K562 (cell line): ENCODE results near the gene CLDN1. TPM values are rescaled to one million over a fixed set of nuclear protein-coding genes. Genes with fewer than 3 reads are reported as not detected.

Source experiments
- ATAC-seq: fragments of 200-7000 bp; cut with Tn5 transposase; 3 replicates; pipeline ENCODE4 v1.9.1; 2020; ENCODE audit warnings: moderate library complexity
- BruUV-seq: library from RNA; stranded (reverse); fragments of 400-500 nt; replicated peaks from 2 replicates; lab custom pipeline; 2021; lab: Mats Ljungman, UMichigan
- CTCF ChIA-PET: fragments of 300-600 bp; formaldehyde crosslinking; extraction: SDS; loops from one replicate; lab custom pipeline; 2021; ENCODE audit warnings: low intra/inter-chr PET ratio; lab: Yijun Ruan, JAX
- POLR2A ChIA-PET: fragments of 300-600, 350-650 bp; sonication (Branson Sonifier 250); formaldehyde crosslinking; extraction: SDS; loops from one replicate; lab custom pipeline; 2021; ENCODE audit warnings: antibody characterized with exemption, inconsistent platforms; lab: Yijun Ruan, JAX
- DNase-seq, 4 experiments: peaks; one replicate each; pipeline versions ENCODE4 v3.0.0 to v3.0.0-alpha.2; 2011 to 2018; ENCODE audit warnings: low spot score in 3 of 4, mixed read lengths in 3 of 4; ENCODE audit errors: extremely low read depth in 1 of 4
- FAIRE-seq: peaks from 2 replicates; lab custom pipeline; 2011; peaks lifted over from hg19 to GRCh38; lab: Jason Lieb, UNC
- H2AFZ ChIP-seq: 2 replicates; pipeline ENCODE4 v1.6.0; 2011; ENCODE audit warnings: low read depth, low read length, control low read depth, inconsistent platforms
- H3K27ac ChIP-seq: fragments of 200-600 bp; 3 replicates; pipeline ENCODE4 v1.8.0; 2011; ENCODE audit warnings: low read depth, mild to moderate bottlenecking, control low read depth, inconsistent platforms, low read length, moderate library complexity, mixed read lengths; ENCODE audit errors: extremely low read depth
- H3K27me3 ChIP-seq, 2 experiments: fragments of 300-600 bp in 1 of 2; 2 replicates in 1 of 2; 3 replicates in 1 of 2; pipeline versions ENCODE4 v1.6.0 to v1.8.0; 2011; ENCODE audit warnings: inconsistent platforms in 2 of 2, low read length in 2 of 2, mild to moderate bottlenecking in 1 of 2, mixed read lengths in 1 of 2, moderate library complexity in 1 of 2; ENCODE audit not compliant: control insufficient read depth in 2 of 2, insufficient read depth in 2 of 2
- H3K36me3 ChIP-seq: fragments of 300-600 bp; 3 replicates; pipeline ENCODE4 v1.8.0; 2011; ENCODE audit warnings: mild to moderate bottlenecking, low read length, inconsistent platforms; ENCODE audit not compliant: control insufficient read depth, insufficient read depth
- H3K4me1 ChIP-seq, 2 experiments: fragments of 200-600 bp in 1 of 2; replicated peaks in 1 of 2; 2 replicates in 1 of 2; 3 replicates in 1 of 2; pipeline versions ENCODE4 v1.5.1 to v1.8.0; 2011; ENCODE audit warnings: inconsistent platforms in 2 of 2, low read length in 2 of 2, mild to moderate bottlenecking in 1 of 2, mixed read lengths in 1 of 2, moderate library complexity in 1 of 2; ENCODE audit not compliant: control insufficient read depth in 2 of 2, insufficient read depth in 2 of 2
- H3K4me2 ChIP-seq: 2 replicates; pipeline ENCODE4 v1.6.1; 2011; ENCODE audit warnings: low read length, control low read depth, inconsistent platforms, mixed read lengths; ENCODE audit not compliant: insufficient read depth
- H3K4me3 ChIP-seq: fragments of 200-600 bp; sonication (generic), shearing (Covaris generic); 2 replicates; pipeline ENCODE4 v1.5.1; 2016; ENCODE audit warnings: control low read depth, inconsistent platforms
- H3K79me2 ChIP-seq: fragments of 200-600 bp; 3 replicates; pipeline ENCODE4 v1.8.0; 2011; ENCODE audit warnings: low read length, inconsistent platforms; ENCODE audit not compliant: control insufficient read depth, insufficient read depth
- H3K9ac ChIP-seq, 2 experiments: 2 replicates each; pipeline versions ENCODE4 v1.6.0 to v1.6.1; 2011; ENCODE audit warnings: low read depth in 2 of 2, low read length in 2 of 2, control low read depth in 1 of 2, inconsistent platforms in 1 of 2, mild to moderate bottlenecking in 1 of 2, mixed read lengths in 1 of 2; ENCODE audit not compliant: insufficient read depth in 1 of 2
- H3K9me1 ChIP-seq: one replicate; pipeline ENCODE4 v1.6.0; 2011; ENCODE audit warnings: inconsistent platforms, mild to moderate bottlenecking, low read length, moderate library complexity; ENCODE audit not compliant: control insufficient read depth, insufficient read depth
- H3K9me3 ChIP-seq: replicated peaks from 2 replicates; pipeline ENCODE4 v1.5.1; 2011; ENCODE audit warnings: low read depth, low read length, inconsistent platforms; ENCODE audit not compliant: control insufficient read depth, insufficient read depth
- H4K20me1 ChIP-seq: replicated peaks from 2 replicates; pipeline ENCODE4 v1.6.1; 2011; ENCODE audit warnings: low read length, inconsistent platforms, mixed read lengths; ENCODE audit not compliant: control insufficient read depth, insufficient read depth
- ELF2 ChIP-seq: fragments of 250-450 bp; sonication (Bioruptor Pico); IDR thresholded peaks from 2 replicates; pipeline ENCODE4 v1.5.0; 2021; ENCODE audit warnings: mild to moderate bottlenecking
- NCOA2 ChIP-seq, 2 experiments: fragments of 450-650 bp; IDR thresholded peaks; 2 replicates each; pipeline ENCODE4 v1.6.1; 2018; ENCODE audit warnings: mild to moderate bottlenecking in 2 of 2, moderate library complexity in 1 of 2; ENCODE audit not compliant: partially characterized antibody in 2 of 2
- PRMT5 ChIP-seq: sonication (generic); formaldehyde crosslinking; IDR thresholded peaks from 2 replicates; pipeline ENCODE4 v1.5.0; 2020; ENCODE audit warnings: missing genetic modification reagents
- SRF ChIP-seq, 2 experiments: fragments of 250-450, 450-650 bp in 1 of 2; sonication (Bioruptor Pico) in 1 of 2; sonication (generic) in 1 of 2; formaldehyde crosslinking; IDR thresholded peaks; 2 replicates each; pipeline versions ENCODE4 v1.5.0 to v1.5.1; 2020 to 2022; ENCODE audit warnings: mild to moderate bottlenecking in 1 of 2, missing genetic modification reagents in 1 of 2
- SUPT5H ChIP-seq: fragments of 450-650 bp; IDR thresholded peaks from 2 replicates; pipeline ENCODE4 v1.6.1; 2016
- ZBTB11 ChIP-seq, 3 experiments: fragments of 200-800 bp in 1 of 3; fragments of 250-450 bp in 1 of 3; fragments of 450-650 bp in 1 of 3; sonication (Bioruptor Pico) in 1 of 3; sonication (Bioruptor generic) in 1 of 3; formaldehyde crosslinking in 1 of 3; IDR thresholded peaks; 2 replicates each; pipeline versions ENCODE4 v1.6.1 to v1.8.0; 2016 to 2022; ENCODE audit warnings: mild to moderate bottlenecking in 2 of 3, missing genetic modification characterization in 2 of 3, missing compliant biosample characterization in 1 of 3, moderate library complexity in 1 of 3
- WGBS: fragments of 100-300 bp; shearing (Covaris generic); methylation state at CpG from one replicate; pipeline ENCODE4 v1.1.6; 2016; ENCODE audit warnings: low coverage, mixed read lengths; ENCODE audit not compliant: insufficient coverage; ENCODE audit errors: missing lambda C conversion rate; 5-methylcytosine and 5-hydroxymethylcytosine counted together
- in situ Hi-C: fragments of 300-500 bp; cut with MboI; formaldehyde crosslinking; loops from 4 replicates; pipeline ENCODE4 v1.15.0; 2018; ENCODE audit warnings: inconsistent platforms, mixed read lengths
- intact Hi-C: fragments of 100-400 bp; cut with micrococcal nuclease; formaldehyde crosslinking; loops from 2 replicates; pipeline ENCODE4 v1.14.2; 2022
- polyA plus RNA-seq, 8 experiments: library from polyadenylated mRNA; depleted of rRNA in 4 of 8; stranded (reverse) in 5 of 8; unstranded in 3 of 8; fragments of >200 nt; fragmentation: Nextera tagmentation in 2 of 8; fragmentation: Illumina TruSeq in 1 of 8; extraction: Ambion mirVana in 2 of 8; extraction: Trizol in 1 of 8; gene quantifications; 2 replicates each; pipeline versions ENCODE4 v1.2.1 to v1.2.3, GENCODE V29; 2011 to 2014; ENCODE audit warnings: inconsistent platforms in 1 of 8, missing spikeins in 1 of 8
- total RNA-seq, 7 experiments: library from RNA; depleted of rRNA in 6 of 7; stranded (reverse); fragments of >200 nt in 6 of 7; fragmentation: Illumina TruSeq in 2 of 7; extraction: Trizol in 2 of 7; gene quantifications; 2 replicates each; pipeline versions ENCODE4 v1.2.1 to v1.2.3, GENCODE V29; 2011 to 2021; ENCODE audit warnings: low replicate concordance in 1 of 7
- TF ChIP-seq, protein P1 (sequence below), 2 experiments: fragments of 250-450 bp in 1 of 2; fragments of 450-650 bp in 1 of 2; sonication (Bioruptor Pico) in 1 of 2; IDR thresholded peaks; 2 replicates each; pipeline versions ENCODE4 v1.6.1 to v1.8.0; 2016 to 2021; ENCODE audit warnings: mild to moderate bottlenecking in 2 of 2, moderate library complexity in 2 of 2, missing compliant biosample characterization in 1 of 2, missing genetic modification characterization in 1 of 2
- TF ChIP-seq, protein P2 (sequence below): sonication (generic); formaldehyde crosslinking; IDR thresholded peaks from 2 replicates; pipeline ENCODE4 v1.8.0; 2022; ENCODE audit warnings: missing genetic modification reagents, mild to moderate bottlenecking, borderline replicate concordance

CLDN1 gene
- total and polyA plus RNA-seq, 9 of the 15 experiments (the other 6 are each of a cell fraction or from before 2014, with no cell fraction given): 0.16 TPM; not detected in 8

- TF ChIP-seq ZBTB11 (CRISPR knock-in tag; IDR thresholded peaks at IDR 0.05) (no peak), PRMT5 (CRISPR knock-in tag) (no peak)
These were observed 20.7 kb downstream of the CLDN1 start (continued) for GRCh38 chr3:190301591-190301990.

GRCh38 chr3:190299969-190300368 lies 22.3 kb downstream of the CLDN1 start:
- no peak overlapping the region for H2AFZ ChIP-seq
- H3K9ac ChIP-seq: no peak overlapping the region
- no peaks in the 10 kb centered on the region for H3K27me3 ChIP-seq
- H3K79me2 ChIP-seq: no peaks in the 10 kb centered on the region
- CTCF ChIA-PET: no interaction called here
- in situ Hi-C loops (no loop called here), intact Hi-C loops (no loop called here)
- H3K27ac ChIP-seq: no peak overlapping the region
- no peak for ATAC-seq
- DNase-seq: no peak
- FAIRE-seq: no peak
- H3K36me3 ChIP-seq: no peaks in the 10 kb centered on the region
- no peaks in the 10 kb centered on the region for H3K4me1 ChIP-seq
- 0% methylated on average over 4 of the region's 4 CpGs for WGBS
- no TSS peak for BruUV-seq
- no peak overlapping the region for H3K4me3 ChIP-seq
- H3K4me2 ChIP-seq: no peak overlapping the region
- TF ChIP-seq, protein P1, sequence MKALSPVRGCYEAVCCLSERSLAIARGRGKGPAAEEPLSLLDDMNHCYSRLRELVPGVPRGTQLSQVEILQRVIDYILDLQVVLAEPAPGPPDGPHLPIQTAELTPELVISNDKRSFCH (CRISPR knock-in tag; IDR thresholded peaks at IDR 0.05): no peak
- TF ChIP-seq, protein P1 (tag; IDR thresholded peaks at IDR 0.05): no peak
- no peak for TF ChIP-seq SRF (CRISPR knock-in tag; IDR thresholded peaks at IDR 0.05)
- TF ChIP-seq SUPT5H: no peak
- no peak for TF ChIP-seq ELF2 (CRISPR knock-in tag)
- TF ChIP-seq, protein P2, sequence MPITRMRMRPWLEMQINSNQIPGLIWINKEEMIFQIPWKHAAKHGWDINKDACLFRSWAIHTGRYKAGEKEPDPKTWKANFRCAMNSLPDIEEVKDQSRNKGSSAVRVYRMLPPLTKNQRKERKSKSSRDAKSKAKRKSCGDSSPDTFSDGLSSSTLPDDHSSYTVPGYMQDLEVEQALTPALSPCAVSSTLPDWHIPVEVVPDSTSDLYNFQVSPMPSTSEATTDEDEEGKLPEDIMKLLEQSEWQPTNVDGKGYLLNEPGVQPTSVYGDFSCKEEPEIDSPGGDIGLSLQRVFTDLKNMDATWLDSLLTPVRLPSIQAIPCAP: no peak
- TF ChIP-seq NCOA2 (IDR thresholded peaks at IDR 0.05; ENCODE audit: partially characterized antibody in 2 of 2): no peak
- H4K20me1 ChIP-seq: no peaks in the 10 kb centered on the region
- POLR2A ChIA-PET: no interaction called here
- H3K9me3 ChIP-seq: no peaks in the 10 kb centered on the region
- H3K9me1 ChIP-seq: no peaks in the 10 kb centered on the region
